ENCODE results near the gene S100A13.

- no peak for TF ChIP-seq CTCF (IDR thresholded peaks at IDR 0.05; ENCODE audit: insufficient read depth, low read depth, low read length)
- no peak for TF ChIP-seq EZH2 (IDR thresholded peaks at IDR 0.05; ENCODE audit: insufficient read depth, low read length)
Observed at GRCh38 chr1:153647346-153647714, 20.0 kb upstream of the S100A13 start.

All from astrocyte (in vitro differentiated cells and primary cell).